ENCODE data around the gene ZSCAN26.

DNA sequence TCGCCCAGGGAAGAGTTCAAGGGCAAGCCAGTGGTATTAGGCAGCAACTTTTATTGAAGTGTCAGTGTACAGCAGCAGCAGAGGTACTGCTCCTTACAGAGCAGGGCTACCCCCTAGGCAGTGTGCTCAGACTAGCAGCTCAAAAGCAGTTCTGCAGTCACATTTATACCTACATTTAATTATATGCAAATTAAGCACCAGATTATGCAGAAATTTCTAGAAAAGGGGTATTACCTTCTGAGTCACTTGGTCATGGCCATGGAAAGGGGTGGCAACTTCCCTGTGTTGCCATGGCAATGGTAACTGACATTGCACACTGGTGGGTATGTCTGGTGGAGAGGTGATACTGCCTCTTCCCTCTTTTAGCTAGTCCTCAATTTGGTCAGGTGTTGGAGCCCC lies 12.8 kb upstream of the ZSCAN26 start:
- TF ChIP-seq, protein P1, sequence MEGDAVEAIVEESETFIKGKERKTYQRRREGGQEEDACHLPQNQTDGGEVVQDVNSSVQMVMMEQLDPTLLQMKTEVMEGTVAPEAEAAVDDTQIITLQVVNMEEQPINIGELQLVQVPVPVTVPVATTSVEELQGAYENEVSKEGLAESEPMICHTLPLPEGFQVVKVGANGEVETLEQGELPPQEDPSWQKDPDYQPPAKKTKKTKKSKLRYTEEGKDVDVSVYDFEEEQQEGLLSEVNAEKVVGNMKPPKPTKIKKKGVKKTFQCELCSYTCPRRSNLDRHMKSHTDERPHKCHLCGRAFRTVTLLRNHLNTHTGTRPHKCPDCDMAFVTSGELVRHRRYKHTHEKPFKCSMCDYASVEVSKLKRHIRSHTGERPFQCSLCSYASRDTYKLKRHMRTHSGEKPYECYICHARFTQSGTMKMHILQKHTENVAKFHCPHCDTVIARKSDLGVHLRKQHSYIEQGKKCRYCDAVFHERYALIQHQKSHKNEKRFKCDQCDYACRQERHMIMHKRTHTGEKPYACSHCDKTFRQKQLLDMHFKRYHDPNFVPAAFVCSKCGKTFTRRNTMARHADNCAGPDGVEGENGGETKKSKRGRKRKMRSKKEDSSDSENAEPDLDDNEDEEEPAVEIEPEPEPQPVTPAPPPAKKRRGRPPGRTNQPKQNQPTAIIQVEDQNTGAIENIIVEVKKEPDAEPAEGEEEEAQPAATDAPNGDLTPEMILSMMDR (IDR thresholded peaks at IDR 0.05; ENCODE audit: poor library complexity, severe bottlenecking), result no peak
- no peak for TF ChIP-seq EZH2 (IDR thresholded peaks at IDR 0.05; ENCODE audit: borderline replicate concordance, insufficient read depth, low read length, poor library complexity, severe bottlenecking)
- TF ChIP-seq MXI1 (conservative IDR thresholded peaks at IDR 0.05; ENCODE audit: poor library complexity, severe bottlenecking), result no peak
- TF ChIP-seq EP300 (conservative IDR thresholded peaks at IDR 0.05; ENCODE audit: poor library complexity, severe bottlenecking), result no peak
